Adrenal gland (tissue), 12 donors: ENCODE measurements around the gene ACOT7. TPM values are rescaled to one million over a fixed set of nuclear protein-coding genes. Genes with fewer than 3 reads are reported as not detected.

ENCODE experiments used
- DNase-seq, 7 donors: peaks; one replicate each; pipeline ENCODE4 v3.0.0-alpha.2; 2019 to 2020
- H3K27ac ChIP-seq, 5 donors: fragments of 200-600 bp; sonication (generic) in 4 of 5; 1 replicate in 3 of 5; 2 replicates in 2 of 5; pipeline versions ENCODE4 v1.5.1 to v1.8.0; 2016 to 2020; ENCODE audit warnings: mild to moderate bottlenecking in 1 of 5
- H3K27me3 ChIP-seq: fragments of 200-600 bp; 2 replicates; pipeline ENCODE4 v1.8.0; 2021
- H3K36me3 ChIP-seq, 2 donors: fragments of 200-600 bp; replicated peaks in 1 of 2; 1 replicate in 1 of 2; 2 replicates in 1 of 2; pipeline versions ENCODE4 v1.5.1 to v1.8.0; 2018 to 2022
- H3K4me1 ChIP-seq, 2 donors: fragments of 200-600 bp; replicated peaks in 1 of 2; 1 replicate in 1 of 2; 2 replicates in 1 of 2; pipeline versions ENCODE4 v1.5.1 to v1.8.0; 2018 to 2021
- H3K4me3 ChIP-seq, 4 donors: fragments of 200-600 bp; sonication (generic) in 3 of 4; one replicate each; pipeline ENCODE4 v1.5.1; 2016 to 2018
- H3K9me3 ChIP-seq, 3 donors: fragments of 200-600 bp; sonication (generic) in 1 of 3; replicated peaks in 1 of 3; 1 replicate in 2 of 3; 2 replicates in 1 of 3; pipeline versions ENCODE4 v1.5.1 to v1.8.0; 2016 to 2021
- POLR2A ChIP-seq, 2 donors: fragments of 450-650 bp; IDR thresholded peaks; one replicate each; pipeline ENCODE4 v1.6.1; 2017; ENCODE audit warnings: antibody characterized with exemption in 2 of 2, mild to moderate bottlenecking in 2 of 2, moderate library complexity in 1 of 2
- WGBS, 4 donors: extraction: QIAGEN DNeasy Blood & Tissue Kit in 2 of 4; methylation state at CpG; one replicate each; pipeline versions ENCODE4 v1.1.5 to v1.1.7; 2013 to 2017; 5-methylcytosine and 5-hydroxymethylcytosine counted together
- intact Hi-C, 2 donors: fragments of 100-400 bp; cut with DNase I; formaldehyde crosslinking; loops; one replicate each; pipeline versions ENCODE4 v1.14.1 to v1.15.0; 2022 to 2023
- polyA plus RNA-seq, 3 donors: library from polyadenylated mRNA; stranded (reverse); fragments of 200-250 nt in 2 of 3; fragments of 350-450 nt in 1 of 3; fragmentation: Illumina TruSeq in 1 of 3; extraction: RNeasy Lipid Tissue Mini Kit (QIAGEN cat#74804) in 1 of 3; gene quantifications; one replicate each; pipeline ENCODE4 v1.2.3, GENCODE V29; 2013 to 2014
- total RNA-seq, 9 donors: library from RNA; depleted of rRNA in 4 of 9; stranded (reverse); fragments of >200 nt in 4 of 9; fragments of 120-200 nt in 1 of 9; fragmentation: NEBNext Ultra II Directional in 1 of 9; extraction: Animal tissue kit (Norgen Biotek cat#: 25700) in 1 of 9; gene quantifications; one replicate each; pipeline versions ENCODE4 v1.1.0 to v1.2.4, GENCODE V29; 2013 to 2023
- TF ChIP-seq, protein P1 (sequence below), 6 experiments: fragments of 450-650 bp in 4 of 6; fragments of 200-600 bp in 2 of 6; sonication (generic) in 1 of 6; IDR thresholded peaks; 1 replicate in 5 of 6; 2 replicates in 1 of 6; pipeline versions ENCODE4 v1.5.1 to v1.8.0; 2016 to 2021; ENCODE audit warnings: antibody characterized with exemption in 6 of 6, mild to moderate bottlenecking in 2 of 6, moderate library complexity in 1 of 6
- donor health status: healthy with polysubstance abuse.
- donor health status: Bipolar disorder and iron deficiency.
- donor health status: DM: yes; HTN: yes; CAD: no.
- donor health status: DM: no; HTN: no; CAD: no.
- donor health status: DM: no; HTN: no; CAD: no.
- donor health status: DM: yes; HTN: yes; CAD: no.

Gene ACOT7
- total and polyA plus RNA-seq, 12 donors: 8.4 to 29.4 (median 14.5) TPM

DNA sequence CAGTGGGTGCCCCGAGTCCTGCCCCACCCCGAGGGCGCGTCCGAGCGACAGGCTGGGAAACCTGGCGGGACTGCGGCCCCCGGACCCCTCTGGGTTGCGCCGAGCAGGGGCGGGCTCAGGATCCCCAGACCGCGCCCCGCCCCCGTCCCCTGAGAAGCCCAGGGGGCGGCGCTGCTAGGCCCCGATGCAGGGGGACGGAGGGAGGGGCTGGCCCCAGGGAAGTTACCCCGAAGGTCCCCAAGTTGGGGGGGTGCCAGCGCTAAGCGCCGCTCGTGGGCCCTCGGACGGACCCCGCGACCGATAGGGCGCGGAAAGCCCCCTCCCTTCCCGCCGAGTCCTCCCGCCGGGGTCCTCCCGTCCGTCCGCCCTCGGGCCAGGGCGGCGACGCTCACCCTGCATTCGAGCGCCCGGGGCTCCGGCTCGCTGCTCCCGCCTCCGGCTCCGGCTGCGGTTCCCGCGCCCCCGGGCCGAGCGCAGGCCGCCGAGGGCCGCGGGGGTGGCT lies 133.1 kb downstream of the ACOT7 start:
- Histone ChIP-seq H3K27ac (peak overlapping the region in 2 of 5 donors; percentile 26 to 52), H3K4me1 (peaks cover 4 to 6% of the 10 kb centered on the region in 2 donors), H3K27me3 (no peaks in the 10 kb centered on the region), H3K4me3 (peak overlapping the region in 2 of 4 donors; percentile 28 to 65), H3K9me3 (no peaks in the 10 kb centered on the region), H3K36me3 (no peaks in the 10 kb centered on the region)
- intact Hi-C loops: no loop called here
- WGBS, 4 donors: 0 to 1% (median 1%) methylated on average over 1 to 57 of the region's 61 CpGs
- no peak for DNase-seq
- TF ChIP-seq, protein P1, sequence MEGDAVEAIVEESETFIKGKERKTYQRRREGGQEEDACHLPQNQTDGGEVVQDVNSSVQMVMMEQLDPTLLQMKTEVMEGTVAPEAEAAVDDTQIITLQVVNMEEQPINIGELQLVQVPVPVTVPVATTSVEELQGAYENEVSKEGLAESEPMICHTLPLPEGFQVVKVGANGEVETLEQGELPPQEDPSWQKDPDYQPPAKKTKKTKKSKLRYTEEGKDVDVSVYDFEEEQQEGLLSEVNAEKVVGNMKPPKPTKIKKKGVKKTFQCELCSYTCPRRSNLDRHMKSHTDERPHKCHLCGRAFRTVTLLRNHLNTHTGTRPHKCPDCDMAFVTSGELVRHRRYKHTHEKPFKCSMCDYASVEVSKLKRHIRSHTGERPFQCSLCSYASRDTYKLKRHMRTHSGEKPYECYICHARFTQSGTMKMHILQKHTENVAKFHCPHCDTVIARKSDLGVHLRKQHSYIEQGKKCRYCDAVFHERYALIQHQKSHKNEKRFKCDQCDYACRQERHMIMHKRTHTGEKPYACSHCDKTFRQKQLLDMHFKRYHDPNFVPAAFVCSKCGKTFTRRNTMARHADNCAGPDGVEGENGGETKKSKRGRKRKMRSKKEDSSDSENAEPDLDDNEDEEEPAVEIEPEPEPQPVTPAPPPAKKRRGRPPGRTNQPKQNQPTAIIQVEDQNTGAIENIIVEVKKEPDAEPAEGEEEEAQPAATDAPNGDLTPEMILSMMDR (IDR thresholded peaks at IDR 0.05): no peak
- no peak for TF ChIP-seq POLR2A (IDR thresholded peaks at IDR 0.05)

DNA sequence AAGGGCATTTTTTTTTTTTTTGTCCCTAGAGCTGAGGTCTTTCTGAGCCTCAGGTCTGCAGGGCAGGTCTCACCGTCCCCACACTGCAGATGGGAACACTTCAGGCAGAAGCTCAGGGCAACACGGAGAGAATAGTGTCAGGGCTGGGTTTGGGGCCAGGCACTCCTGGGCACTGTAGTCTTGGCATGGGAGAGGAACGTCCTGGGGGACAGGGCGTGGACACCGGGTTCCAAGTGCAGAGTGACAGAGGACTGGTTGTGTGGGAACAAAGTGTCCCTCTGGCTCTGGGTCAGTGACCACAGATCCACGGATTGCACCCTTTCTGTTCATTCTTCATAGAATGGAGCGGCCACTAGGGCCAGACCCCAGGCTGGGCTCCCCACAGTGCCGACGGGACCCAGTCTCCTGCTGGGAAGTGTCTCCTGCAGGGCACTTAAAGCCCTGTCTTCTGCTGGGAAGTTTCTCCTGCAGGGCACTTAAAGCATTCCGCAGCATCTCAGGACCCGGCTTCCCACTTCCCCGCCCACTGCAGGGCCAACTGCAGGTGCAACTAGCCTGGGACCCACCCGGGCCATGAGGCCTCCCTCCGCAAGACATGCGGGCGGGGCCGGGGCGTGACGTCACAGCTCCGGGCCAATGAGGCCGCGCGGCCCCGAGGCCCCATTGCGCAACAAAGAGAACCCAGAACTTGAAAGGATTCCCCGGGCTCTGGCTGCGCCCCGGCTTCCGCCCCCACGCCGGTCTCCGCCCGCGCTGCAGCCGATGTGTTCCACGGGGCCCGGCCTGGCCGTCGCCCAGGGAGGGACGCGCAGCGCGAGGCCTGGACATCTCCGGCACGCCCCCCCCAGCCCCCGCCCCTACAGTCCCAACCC lies 133.8 kb downstream of the ACOT7 start:
- TF ChIP-seq POLR2A (IDR thresholded peaks at IDR 0.05): no peak
- TF ChIP-seq, protein P1 (IDR thresholded peaks at IDR 0.05): no peak
- Histone ChIP-seq H3K27ac (peak overlapping the region in 2 of 5 donors; percentile 16 to 26), H3K36me3 (no peaks in the 10 kb centered on the region), H3K4me1 (peaks cover 4 to 6% of the 10 kb centered on the region in 2 donors), H3K9me3 (no peaks in the 10 kb centered on the region), H3K4me3 (peak overlapping the region in 2 of 4 donors; percentile 28 to 65), H3K27me3 (no peaks in the 10 kb centered on the region)
- intact Hi-C loops: no loop called here
- 9 to 59% (median 27%) methylated on average over 4 to 46 of the region's 46 CpGs for whole genome bisulfite sequencing, 4 donors
- peak; percentile 67 to 90 (median 74) for DNase-seq

DNA sequence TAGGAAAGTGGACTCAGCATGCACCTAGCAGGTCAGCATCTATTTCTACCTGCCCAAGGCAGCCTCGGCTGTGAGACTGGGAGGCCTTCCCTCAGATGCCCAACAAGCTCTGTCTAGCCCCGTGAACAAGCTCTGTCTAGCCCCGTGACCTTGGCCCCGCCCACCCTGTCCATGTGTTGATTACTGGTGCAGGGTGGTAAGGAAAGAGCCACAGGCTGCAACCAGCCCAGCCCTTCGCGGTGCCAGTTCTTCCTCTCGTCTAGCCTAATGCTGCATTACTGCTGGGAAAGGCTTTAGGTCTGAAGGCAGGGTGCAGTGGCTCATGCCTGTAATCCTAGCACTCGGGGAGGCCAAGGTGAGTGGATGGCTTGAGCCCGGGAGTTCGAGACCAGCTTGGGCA lies 134.9 kb downstream of the ACOT7 start:
- Histone ChIP-seq H3K27ac (no peak overlapping the region), H3K27me3 (no peaks in the 10 kb centered on the region), H3K4me3 (no peak overlapping the region), H3K4me1 (peaks cover 4 to 6% of the 10 kb centered on the region in 2 donors), H3K36me3 (no peaks in the 10 kb centered on the region), H3K9me3 (no peaks in the 10 kb centered on the region)
- intact Hi-C loops: no loop called here
- WGBS, 4 donors: 62 to 72% (median 69%) methylated on average over 8 to 10 of the region's 10 CpGs
- TF ChIP-seq POLR2A (IDR thresholded peaks at IDR 0.05): no peak
- TF ChIP-seq, protein P1 (IDR thresholded peaks at IDR 0.05): no peak
- no peak for DNase-seq

DNA sequence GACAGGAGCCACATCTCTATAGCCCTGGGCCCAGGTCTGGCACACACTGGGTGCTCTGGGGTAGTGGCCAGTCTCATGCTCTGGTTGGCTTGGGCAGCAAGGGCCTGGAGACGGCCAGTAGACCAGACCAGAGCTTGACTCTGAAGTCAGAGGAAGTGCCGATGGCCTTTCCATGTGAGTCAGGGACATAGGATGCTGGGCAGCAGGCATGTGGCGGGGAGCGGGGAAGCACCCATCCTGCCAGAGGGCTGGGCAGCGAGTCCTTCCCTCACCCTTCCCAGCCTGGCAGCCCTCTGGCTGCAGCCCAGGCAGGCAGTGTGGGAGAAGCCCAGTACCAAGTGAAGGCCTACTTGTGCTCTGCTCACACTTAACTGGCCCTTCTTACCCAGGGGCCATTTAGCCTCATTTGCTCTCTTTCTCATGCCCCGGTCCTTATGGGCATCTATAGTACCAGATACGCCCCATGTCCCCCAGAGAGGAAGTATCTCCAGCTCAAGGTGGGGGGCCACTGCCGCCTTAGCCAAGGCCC lies 136.0 kb downstream of the ACOT7 start:
- Histone ChIP-seq H3K4me1 (peaks cover 4 to 6% of the 10 kb centered on the region in 2 donors), H3K27me3 (no peaks in the 10 kb centered on the region), H3K27ac (no peak overlapping the region), H3K4me3 (no peak overlapping the region), H3K36me3 (no peaks in the 10 kb centered on the region), H3K9me3 (no peaks in the 10 kb centered on the region)
- DNase-seq: no peak
- no peak for TF ChIP-seq POLR2A (IDR thresholded peaks at IDR 0.05)
- TF ChIP-seq, protein P1 (IDR thresholded peaks at IDR 0.05): no peak
- intact Hi-C loops: no loop called here
- WGBS, 4 donors: 87 to 91% (median 91%) methylated on average over 5 to 8 of the region's 8 CpGs
